Mesothelial cell of epicardium (in vitro differentiated cells): ENCODE data around the gene PKNOX2. TPM values are rescaled to one million over a fixed set of nuclear protein-coding genes. Genes with fewer than 3 reads are reported as not detected.
A peak's percentile ranks its signal among the peaks of the same experiment; 100 is the strongest.

Source experiments
- DNase-seq, 2 experiments: peaks; one replicate each; pipeline ENCODE4 v3.0.0; 2021; ENCODE audit warnings: low spot score in 2 of 2; ENCODE audit not compliant: unreplicated experiment in 2 of 2
- H3K27ac Mint-ChIP-seq: 2 replicates; pipeline ENCODE4 v1.8.0; 2021; ENCODE audit warnings: mixed read lengths
- H3K27me3 Mint-ChIP-seq: 2 replicates; pipeline ENCODE4 v1.8.0; 2021; ENCODE audit warnings: low read depth, mixed read lengths
- H3K36me3 Mint-ChIP-seq: 2 replicates; pipeline ENCODE4 v1.8.0; 2021; ENCODE audit warnings: mixed read lengths
- H3K4me1 Mint-ChIP-seq: 2 replicates; pipeline ENCODE4 v1.8.0; 2021; ENCODE audit warnings: mixed read lengths
- H3K4me3 Mint-ChIP-seq: 2 replicates; pipeline ENCODE4 v1.8.0; 2021; ENCODE audit warnings: mild to moderate bottlenecking, moderate library complexity, mixed read lengths
- H3K9me3 Mint-ChIP-seq: 2 replicates; pipeline ENCODE4 v1.8.0; 2021; ENCODE audit warnings: mixed read lengths
- total RNA-seq: library from RNA; stranded (reverse); gene quantifications from 3 replicates; pipeline ENCODE4 v1.2.1, GENCODE V29; 2021
- TF ChIP-seq, protein P1 (sequence below): fragments of 200-600 bp; sonication (generic); IDR thresholded peaks from one replicate; pipeline ENCODE4 v1.5.0; 2021; ENCODE audit warnings: antibody characterized with exemption; ENCODE audit not compliant: unreplicated experiment

The PKNOX2 gene
- total RNA-seq, 1 donor from 2014 or later = 22.2 TPM

DNA sequence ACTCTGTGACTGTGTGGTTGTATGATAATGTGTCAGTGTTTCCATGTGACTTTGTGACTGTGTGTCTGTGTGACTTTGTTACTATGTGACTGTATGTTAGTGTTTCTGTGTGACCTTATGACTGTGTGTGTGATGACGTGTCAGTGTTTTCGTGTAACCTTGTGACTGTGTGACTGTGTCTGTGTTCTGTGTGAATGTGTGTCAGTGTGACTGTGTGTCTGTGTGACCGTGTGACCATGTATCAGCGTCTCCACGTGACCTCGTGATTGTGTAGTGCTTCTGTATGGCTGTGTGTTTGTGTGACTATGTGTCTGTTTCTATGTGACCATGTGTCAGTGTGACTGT lies 9.5 kb upstream of the PKNOX2 start:
- TF ChIP-seq, protein P1, sequence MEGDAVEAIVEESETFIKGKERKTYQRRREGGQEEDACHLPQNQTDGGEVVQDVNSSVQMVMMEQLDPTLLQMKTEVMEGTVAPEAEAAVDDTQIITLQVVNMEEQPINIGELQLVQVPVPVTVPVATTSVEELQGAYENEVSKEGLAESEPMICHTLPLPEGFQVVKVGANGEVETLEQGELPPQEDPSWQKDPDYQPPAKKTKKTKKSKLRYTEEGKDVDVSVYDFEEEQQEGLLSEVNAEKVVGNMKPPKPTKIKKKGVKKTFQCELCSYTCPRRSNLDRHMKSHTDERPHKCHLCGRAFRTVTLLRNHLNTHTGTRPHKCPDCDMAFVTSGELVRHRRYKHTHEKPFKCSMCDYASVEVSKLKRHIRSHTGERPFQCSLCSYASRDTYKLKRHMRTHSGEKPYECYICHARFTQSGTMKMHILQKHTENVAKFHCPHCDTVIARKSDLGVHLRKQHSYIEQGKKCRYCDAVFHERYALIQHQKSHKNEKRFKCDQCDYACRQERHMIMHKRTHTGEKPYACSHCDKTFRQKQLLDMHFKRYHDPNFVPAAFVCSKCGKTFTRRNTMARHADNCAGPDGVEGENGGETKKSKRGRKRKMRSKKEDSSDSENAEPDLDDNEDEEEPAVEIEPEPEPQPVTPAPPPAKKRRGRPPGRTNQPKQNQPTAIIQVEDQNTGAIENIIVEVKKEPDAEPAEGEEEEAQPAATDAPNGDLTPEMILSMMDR = no peak
- peak overlapping the region; percentile 8 for H3K27ac Mint-ChIP-seq
- DNase-seq = no peak
- no peaks in the 10 kb centered on the region for H3K9me3 Mint-ChIP-seq
- H3K27me3 Mint-ChIP-seq = peaks cover 2% of the 10 kb centered on the region
- no peaks in the 10 kb centered on the region for H3K36me3 Mint-ChIP-seq
- H3K4me1 Mint-ChIP-seq = peaks cover 50% of the 10 kb centered on the region
- no peak overlapping the region for H3K4me3 Mint-ChIP-seq

DNA sequence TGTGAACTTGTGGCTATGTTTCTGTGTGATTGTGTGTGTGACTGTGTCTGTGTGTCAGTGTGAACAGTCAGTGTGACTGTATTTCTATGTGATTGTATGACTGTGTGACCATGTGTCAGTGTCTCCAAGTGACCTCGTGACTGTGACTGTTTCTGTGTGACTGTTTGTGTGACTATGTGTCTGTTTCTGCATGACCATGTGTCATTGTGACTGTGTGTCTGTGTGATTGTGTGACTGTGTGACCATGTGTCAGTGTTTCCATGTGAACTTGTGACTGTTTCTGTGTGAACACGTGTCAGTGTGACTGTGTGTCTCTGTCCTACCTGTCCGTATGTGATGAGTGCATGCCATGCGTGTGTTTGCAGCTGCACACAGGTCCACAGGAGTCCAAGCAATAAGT lies 8.8 kb upstream of the PKNOX2 start:
- no peak for DNase-seq
- H3K27me3 Mint-ChIP-seq = peaks cover 2% of the 10 kb centered on the region
- no peaks in the 10 kb centered on the region for H3K9me3 Mint-ChIP-seq
- H3K4me3 Mint-ChIP-seq = no peak overlapping the region
- TF ChIP-seq, protein P1 = no peak
- no peak overlapping the region for H3K27ac Mint-ChIP-seq
- H3K36me3 Mint-ChIP-seq = no peaks in the 10 kb centered on the region
- H3K4me1 Mint-ChIP-seq = peaks cover 50% of the 10 kb centered on the region

DNA sequence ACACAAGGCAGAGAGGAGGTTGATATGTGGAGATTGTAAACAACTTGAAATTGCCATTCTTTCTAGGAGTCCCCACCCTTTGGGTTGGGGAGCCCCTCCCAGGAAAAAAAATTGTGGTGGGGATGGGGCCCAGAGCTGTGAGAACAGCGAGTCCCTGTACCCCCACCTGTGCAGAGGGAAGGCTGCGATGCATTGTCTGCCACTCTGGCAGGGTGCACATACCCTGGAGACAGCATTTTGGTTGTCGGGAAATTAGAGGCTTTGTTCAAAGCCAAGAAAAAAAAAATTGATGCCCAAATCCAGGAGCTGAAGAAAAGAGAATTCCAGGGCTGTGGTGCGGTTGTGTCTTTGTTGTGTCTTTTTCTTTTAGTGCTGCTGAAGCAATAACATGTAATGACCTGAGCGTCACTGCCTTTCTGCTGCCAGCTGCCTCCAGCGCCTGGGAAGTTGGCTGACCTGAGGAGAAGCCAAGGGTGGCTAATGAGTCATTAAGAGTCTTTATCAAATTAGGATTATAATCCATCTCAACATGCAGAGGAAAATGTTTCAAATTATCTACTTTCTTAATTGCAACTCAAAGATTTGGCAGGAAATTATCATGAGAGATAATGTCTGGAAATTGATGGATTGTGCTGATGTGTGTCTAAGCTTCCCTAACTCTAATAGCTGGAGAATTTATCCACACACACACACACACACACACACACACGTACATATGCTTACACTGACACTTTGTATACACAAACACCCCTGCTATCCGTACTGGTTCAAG lies 8.0 kb upstream of the PKNOX2 start:
- DNase-seq = no peak
- Mint-ChIP-seq H3K4me1 (peaks cover 50% of the 10 kb centered on the region), H3K27me3 (peaks cover 2% of the 10 kb centered on the region), H3K4me3 (no peak overlapping the region), H3K36me3 (no peaks in the 10 kb centered on the region), H3K9me3 (no peaks in the 10 kb centered on the region), H3K27ac (no peak overlapping the region)
- TF ChIP-seq, protein P1 = no peak

DNA sequence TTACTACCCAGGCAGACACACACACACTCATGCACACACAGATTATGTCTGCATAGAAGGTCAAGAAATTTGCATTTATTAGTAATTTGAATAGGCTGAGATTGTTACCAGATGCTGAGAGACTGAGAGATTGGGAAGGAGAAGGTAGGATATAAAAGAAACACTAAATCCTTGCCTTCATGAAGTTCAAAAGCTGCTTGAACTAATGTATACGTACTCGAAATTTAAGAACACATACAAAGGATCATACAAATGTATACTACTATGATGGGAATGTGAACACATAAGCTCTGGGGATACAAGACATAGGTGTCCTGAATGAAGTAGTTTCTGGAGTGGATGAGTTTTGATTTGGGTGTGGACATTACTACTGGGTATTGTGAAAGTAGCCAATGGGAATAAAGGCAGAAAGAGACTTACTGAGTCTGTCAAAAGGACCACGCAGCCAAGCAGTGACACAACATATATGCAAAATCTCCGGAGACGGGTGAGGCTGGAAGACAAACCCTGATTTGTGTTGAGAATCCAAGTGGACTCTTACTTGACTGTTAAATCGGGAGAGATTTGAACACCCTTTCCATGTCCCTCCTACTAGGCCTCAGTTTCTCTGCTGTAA lies 7.3 kb upstream of the PKNOX2 start:
- no peak overlapping the region for H3K27ac Mint-ChIP-seq
- H3K4me3 Mint-ChIP-seq = no peak overlapping the region
- DNase-seq = no peak
- TF ChIP-seq, protein P1 = no peak
- H3K36me3 Mint-ChIP-seq = no peaks in the 10 kb centered on the region
- H3K9me3 Mint-ChIP-seq = no peaks in the 10 kb centered on the region
- peaks cover 2% of the 10 kb centered on the region for H3K27me3 Mint-ChIP-seq
- peaks cover 51% of the 10 kb centered on the region for H3K4me1 Mint-ChIP-seq

DNA sequence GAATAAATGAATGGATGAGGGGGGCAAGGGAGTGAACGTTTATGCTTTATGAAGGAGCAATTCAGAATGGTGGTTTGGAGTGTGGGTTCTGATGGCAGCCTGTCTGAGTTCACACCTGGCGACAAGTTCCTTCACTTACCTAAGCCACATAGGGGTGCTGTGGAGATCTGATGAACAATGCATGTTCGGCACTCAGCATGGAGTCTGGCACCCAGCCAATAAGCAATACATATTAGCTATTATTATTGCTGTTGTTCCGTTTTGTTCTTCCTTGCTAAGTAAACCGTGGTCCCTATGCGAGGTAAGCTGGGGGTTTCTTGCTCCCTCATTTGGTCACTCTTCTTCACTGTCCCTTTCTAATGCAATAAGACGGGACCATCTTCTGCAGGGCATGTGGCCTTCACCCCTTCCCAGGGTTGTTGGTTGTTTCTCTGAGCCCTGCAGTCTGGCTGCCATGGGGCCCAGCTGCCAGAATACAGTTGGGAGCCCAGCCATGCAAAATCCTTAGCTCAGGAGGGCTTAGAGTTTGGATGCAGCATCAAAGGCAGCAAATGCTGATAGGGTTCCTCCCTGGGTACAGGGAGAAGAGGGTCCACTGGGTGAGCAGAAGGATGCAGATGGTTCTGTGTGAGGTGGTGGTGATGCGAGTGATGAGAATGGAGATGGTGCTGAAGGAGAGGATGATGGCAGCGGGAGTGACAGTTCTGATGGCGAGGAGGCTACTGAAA lies 6.4 kb upstream of the PKNOX2 start:
- TF ChIP-seq, protein P1 = no peak
- Mint-ChIP-seq H3K27ac (no peak overlapping the region), H3K27me3 (peaks cover 2% of the 10 kb centered on the region), H3K4me1 (peaks cover 60% of the 10 kb centered on the region), H3K36me3 (no peaks in the 10 kb centered on the region), H3K9me3 (no peaks in the 10 kb centered on the region), H3K4me3 (no peak overlapping the region)
- DNase-seq = no peak
